ENCODE measurements around the gene SLC35B4. TPM values are rescaled to one million over a fixed set of nuclear protein-coding genes. Genes with fewer than 3 reads are reported as not detected.

SLC35B4 gene
- total RNA-seq, 1 donor from 2014 or later = 25.9 TPM

DNA sequence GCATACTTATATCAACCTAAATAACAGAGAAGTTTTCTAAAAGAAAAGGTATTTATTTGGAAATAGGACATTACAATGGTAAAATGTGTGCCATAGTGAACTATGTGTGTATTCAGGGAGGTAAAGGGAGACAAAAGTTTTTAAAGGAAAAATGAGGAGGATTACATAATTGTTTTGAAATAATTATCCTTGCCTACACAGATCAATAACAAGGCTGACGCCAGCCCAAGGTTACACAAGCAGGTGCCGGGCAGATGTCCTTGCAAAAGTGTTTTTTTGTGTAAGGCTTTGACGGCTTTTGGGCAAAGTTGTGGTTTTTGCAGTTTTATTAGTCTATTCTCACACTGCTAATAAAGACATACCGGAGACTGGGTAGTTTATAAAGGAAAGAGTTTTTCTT lies 22.7 kb upstream of the SLC35B4 start:
- Mint-ChIP-seq H3K36me3 (no peaks in the 10 kb centered on the region), H3K9me3 (peaks cover 7% of the 10 kb centered on the region), H3K27me3 (peaks cover 24% of the 10 kb centered on the region), H3K4me1 (ENCODE audit: unreplicated experiment) (no peaks in the 10 kb centered on the region), H3K4me3 (no peak overlapping the region), H3K27ac (no peak overlapping the region)
- TF ChIP-seq, protein P1, sequence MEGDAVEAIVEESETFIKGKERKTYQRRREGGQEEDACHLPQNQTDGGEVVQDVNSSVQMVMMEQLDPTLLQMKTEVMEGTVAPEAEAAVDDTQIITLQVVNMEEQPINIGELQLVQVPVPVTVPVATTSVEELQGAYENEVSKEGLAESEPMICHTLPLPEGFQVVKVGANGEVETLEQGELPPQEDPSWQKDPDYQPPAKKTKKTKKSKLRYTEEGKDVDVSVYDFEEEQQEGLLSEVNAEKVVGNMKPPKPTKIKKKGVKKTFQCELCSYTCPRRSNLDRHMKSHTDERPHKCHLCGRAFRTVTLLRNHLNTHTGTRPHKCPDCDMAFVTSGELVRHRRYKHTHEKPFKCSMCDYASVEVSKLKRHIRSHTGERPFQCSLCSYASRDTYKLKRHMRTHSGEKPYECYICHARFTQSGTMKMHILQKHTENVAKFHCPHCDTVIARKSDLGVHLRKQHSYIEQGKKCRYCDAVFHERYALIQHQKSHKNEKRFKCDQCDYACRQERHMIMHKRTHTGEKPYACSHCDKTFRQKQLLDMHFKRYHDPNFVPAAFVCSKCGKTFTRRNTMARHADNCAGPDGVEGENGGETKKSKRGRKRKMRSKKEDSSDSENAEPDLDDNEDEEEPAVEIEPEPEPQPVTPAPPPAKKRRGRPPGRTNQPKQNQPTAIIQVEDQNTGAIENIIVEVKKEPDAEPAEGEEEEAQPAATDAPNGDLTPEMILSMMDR (conservative IDR thresholded peaks at IDR 0.05) = no peak
- no peak for DNase-seq (ENCODE audit: extremely low spot score, unreplicated experiment)

DNA sequence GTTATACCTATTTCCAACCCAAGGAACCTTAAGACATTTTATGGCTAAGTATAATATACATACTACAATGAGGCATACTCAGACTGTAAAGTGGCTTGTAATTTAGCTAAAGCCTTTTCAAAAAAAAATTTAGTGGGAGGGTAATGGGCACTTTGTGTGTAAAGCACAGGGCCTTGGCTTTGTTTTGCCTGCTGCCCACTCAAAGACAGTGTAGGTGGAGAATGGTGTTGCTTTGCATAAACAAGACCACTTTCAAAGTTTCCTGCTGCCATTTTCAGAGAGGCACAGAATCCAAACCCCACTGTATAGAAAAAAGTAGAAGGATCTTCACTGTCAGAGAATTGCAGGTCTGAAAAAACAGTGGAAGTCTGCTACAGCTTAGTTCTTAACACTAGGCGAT lies 21.2 kb upstream of the SLC35B4 start:
- H3K27me3 Mint-ChIP-seq = peaks cover 22% of the 10 kb centered on the region
- H3K36me3 Mint-ChIP-seq = no peaks in the 10 kb centered on the region
- TF ChIP-seq, protein P1 (conservative IDR thresholded peaks at IDR 0.05) = no peak
- no peak for DNase-seq (ENCODE audit: extremely low spot score, unreplicated experiment)
- H3K27ac Mint-ChIP-seq = no peak overlapping the region
- H3K4me1 Mint-ChIP-seq (ENCODE audit: unreplicated experiment) = no peaks in the 10 kb centered on the region
- peaks cover 7% of the 10 kb centered on the region for H3K9me3 Mint-ChIP-seq
- H3K4me3 Mint-ChIP-seq = no peak overlapping the region

DNA sequence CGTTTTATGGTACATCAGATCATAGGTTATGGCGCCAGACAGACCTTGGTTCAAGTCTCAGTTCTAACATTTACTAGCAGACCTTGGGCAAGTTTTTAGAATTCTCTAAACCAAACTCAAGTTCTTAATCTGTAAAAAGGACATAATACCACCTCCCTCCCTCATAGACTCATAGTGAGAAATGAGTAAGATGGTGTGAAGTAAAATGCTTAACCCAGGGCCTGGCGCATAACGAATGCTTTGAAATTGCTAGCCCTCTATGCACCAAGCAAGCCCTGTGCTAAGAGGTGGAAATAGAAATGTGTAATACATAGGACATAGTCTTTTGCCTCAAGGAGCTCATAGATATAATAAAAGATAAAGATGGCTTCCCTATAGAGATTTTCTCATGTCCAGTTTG lies 17.7 kb upstream of the SLC35B4 start:
- Mint-ChIP-seq H3K9me3 (peaks cover 7% of the 10 kb centered on the region), H3K27ac (no peak overlapping the region), H3K27me3 (peaks cover 5% of the 10 kb centered on the region), H3K4me1 (ENCODE audit: unreplicated experiment) (no peaks in the 10 kb centered on the region), H3K36me3 (no peaks in the 10 kb centered on the region), H3K4me3 (no peak overlapping the region)
- TF ChIP-seq, protein P1 (conservative IDR thresholded peaks at IDR 0.05) = no peak
- DNase-seq (ENCODE audit: extremely low spot score, unreplicated experiment) = no peak

DNA sequence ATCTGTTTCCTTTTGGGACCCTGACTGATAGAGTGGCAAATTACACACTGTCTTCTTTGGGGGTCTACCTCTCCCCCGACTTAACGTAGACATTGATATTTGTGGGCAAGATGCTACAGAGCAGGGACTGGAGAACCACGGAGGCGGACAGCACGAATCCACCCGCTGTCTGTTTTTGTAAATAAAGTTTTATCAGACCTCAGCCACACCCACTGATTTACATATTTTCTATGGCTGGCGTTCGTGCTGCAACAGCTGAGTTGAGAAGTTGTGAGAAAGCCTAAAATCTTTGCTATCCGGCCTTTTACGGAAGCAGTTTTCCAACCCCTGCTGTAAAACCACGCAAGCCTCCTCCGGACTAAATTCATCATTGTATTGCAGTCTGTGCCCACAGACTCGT lies 17.2 kb upstream of the SLC35B4 start:
- Mint-ChIP-seq H3K9me3 (peaks cover 7% of the 10 kb centered on the region), H3K4me3 (no peak overlapping the region), H3K27ac (no peak overlapping the region), H3K36me3 (no peaks in the 10 kb centered on the region), H3K27me3 (peaks cover 3% of the 10 kb centered on the region), H3K4me1 (ENCODE audit: unreplicated experiment) (no peaks in the 10 kb centered on the region)
- TF ChIP-seq, protein P1 (conservative IDR thresholded peaks at IDR 0.05) = no peak
- DNase-seq (ENCODE audit: extremely low spot score, unreplicated experiment) = no peak

DNA sequence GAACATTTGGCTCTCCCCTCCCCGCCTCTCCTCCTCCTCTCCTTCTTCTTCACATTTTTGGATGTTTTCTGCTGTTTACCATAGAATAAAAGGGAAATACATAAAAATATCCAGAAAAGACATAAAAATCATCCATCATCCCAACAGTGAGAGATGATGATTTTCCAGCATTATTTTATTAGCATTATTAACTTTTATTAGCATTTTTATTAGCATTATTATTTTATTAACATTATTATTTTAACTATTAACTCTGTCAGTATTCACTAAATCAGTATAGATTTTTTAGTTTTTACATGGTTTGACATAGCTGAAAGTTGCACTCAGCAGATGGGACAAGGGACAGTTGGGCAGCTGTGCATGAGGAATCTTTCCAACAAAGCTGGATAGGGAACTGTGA lies 16.2 kb upstream of the SLC35B4 start:
- peaks cover 3% of the 10 kb centered on the region for H3K27me3 Mint-ChIP-seq
- DNase-seq (ENCODE audit: extremely low spot score, unreplicated experiment) = no peak
- peaks cover 7% of the 10 kb centered on the region for H3K9me3 Mint-ChIP-seq
- no peak overlapping the region for H3K27ac Mint-ChIP-seq
- H3K4me3 Mint-ChIP-seq = no peak overlapping the region
- TF ChIP-seq, protein P1 (conservative IDR thresholded peaks at IDR 0.05) = no peak
- no peaks in the 10 kb centered on the region for H3K4me1 Mint-ChIP-seq (ENCODE audit: unreplicated experiment)
- H3K36me3 Mint-ChIP-seq = no peaks in the 10 kb centered on the region

DNA sequence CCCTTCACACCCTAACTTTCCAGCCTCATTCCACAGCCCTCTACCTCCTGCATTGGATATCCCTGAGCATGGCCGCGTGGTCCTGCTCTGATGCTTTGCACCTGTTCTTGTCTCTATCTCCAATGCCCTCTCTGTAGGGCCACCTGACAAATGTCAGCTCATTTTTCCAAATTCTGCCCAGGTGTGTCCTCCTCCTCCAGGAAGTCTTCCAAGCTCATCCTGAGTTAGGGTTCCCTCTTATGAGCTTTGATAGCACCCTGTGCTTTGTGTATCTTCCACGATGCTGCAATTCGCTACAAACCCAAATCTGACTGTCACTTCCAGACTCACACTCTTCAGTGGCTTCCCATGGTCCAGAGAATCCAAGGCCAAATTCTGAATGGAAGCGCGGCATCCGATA lies 14.7 kb upstream of the SLC35B4 start:
- no peak overlapping the region for H3K4me3 Mint-ChIP-seq
- no peak overlapping the region for H3K27ac Mint-ChIP-seq
- TF ChIP-seq, protein P1 (conservative IDR thresholded peaks at IDR 0.05) = no peak
- DNase-seq (ENCODE audit: extremely low spot score, unreplicated experiment) = no peak
- no peaks in the 10 kb centered on the region for H3K36me3 Mint-ChIP-seq
- no peaks in the 10 kb centered on the region for H3K4me1 Mint-ChIP-seq (ENCODE audit: unreplicated experiment)
- peaks cover 3% of the 10 kb centered on the region for H3K27me3 Mint-ChIP-seq
- H3K9me3 Mint-ChIP-seq = peaks cover 7% of the 10 kb centered on the region
